A673 (cell line): ENCODE results near the gene BCAR3.

Experiments used
- EZH2 ChIP-seq: fragments of 200-600 bp; sonication (generic); IDR thresholded peaks from 2 replicates; pipeline ENCODE4 v1.6.1; 2017; ENCODE audit warnings: borderline replicate concordance, low read depth, mild to moderate bottlenecking, mixed read lengths, antibody characterized with exemption, low read length; ENCODE audit not compliant: poor library complexity, severe bottlenecking
- TF ChIP-seq, protein P1 (sequence below): fragments of 300-800, 200-600 bp; sonication (generic); conservative IDR thresholded peaks from 2 replicates; pipeline ENCODE4 v1.5.1; 2017; ENCODE audit warnings: low read depth, mild to moderate bottlenecking, antibody characterized with exemption, low read length, moderate library complexity, mixed read lengths

DNA sequence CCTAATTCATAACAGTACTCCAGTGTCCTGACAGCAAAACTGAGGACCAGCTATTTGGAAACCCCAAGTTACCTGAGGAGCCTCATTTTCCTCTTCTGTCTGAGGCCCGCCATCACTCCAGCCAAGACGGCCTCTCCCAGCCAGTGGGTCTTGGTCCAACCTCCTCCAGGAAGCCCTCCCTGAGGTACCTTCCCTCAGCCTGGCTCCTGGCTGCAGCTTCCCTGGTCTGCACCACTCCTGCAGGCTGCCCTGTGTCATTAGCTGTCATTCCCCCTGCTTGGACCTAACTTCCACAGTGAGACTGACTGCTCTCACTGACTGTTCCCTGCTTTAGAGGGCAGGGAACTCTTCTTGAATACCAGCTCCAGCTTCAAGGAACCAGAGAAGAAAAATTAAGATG lies 33.0 kb downstream of the BCAR3 start:
- TF ChIP-seq, protein P1, sequence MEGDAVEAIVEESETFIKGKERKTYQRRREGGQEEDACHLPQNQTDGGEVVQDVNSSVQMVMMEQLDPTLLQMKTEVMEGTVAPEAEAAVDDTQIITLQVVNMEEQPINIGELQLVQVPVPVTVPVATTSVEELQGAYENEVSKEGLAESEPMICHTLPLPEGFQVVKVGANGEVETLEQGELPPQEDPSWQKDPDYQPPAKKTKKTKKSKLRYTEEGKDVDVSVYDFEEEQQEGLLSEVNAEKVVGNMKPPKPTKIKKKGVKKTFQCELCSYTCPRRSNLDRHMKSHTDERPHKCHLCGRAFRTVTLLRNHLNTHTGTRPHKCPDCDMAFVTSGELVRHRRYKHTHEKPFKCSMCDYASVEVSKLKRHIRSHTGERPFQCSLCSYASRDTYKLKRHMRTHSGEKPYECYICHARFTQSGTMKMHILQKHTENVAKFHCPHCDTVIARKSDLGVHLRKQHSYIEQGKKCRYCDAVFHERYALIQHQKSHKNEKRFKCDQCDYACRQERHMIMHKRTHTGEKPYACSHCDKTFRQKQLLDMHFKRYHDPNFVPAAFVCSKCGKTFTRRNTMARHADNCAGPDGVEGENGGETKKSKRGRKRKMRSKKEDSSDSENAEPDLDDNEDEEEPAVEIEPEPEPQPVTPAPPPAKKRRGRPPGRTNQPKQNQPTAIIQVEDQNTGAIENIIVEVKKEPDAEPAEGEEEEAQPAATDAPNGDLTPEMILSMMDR: no peak
- no peak for TF ChIP-seq EZH2
